Measurements from ENCODE around the gene MSRB1.
"Not testable (repeated sequence)": the region's sequence is repeated elsewhere in the genome, so short reads cannot be mapped to it uniquely, and the experiment has no call there.

Gene MSRB1

DNA sequence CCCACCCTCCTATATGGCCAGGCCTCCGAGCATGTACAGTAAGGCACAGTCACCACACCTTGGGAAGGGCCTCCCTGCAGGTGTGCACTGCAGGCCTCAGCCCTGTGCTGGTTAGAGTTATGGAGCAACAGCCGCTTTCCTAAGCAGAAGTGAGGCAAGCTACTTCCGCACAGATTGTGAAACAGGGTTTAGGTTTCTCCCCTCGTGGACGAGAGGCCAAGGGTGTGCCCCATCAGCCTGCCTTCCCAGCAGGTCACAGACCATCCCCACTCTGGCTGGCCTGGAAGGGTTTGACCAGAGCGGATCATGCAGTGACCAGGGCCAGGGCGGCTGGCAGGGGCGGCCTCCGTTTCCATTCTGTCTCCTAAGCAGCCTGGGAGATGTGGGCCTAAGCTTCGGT, 4.7 kb downstream of the MSRB1 start:
- peak; percentile 55 for DNase-seq

- no peak for DNase-seq
These were observed 6.0 kb downstream of the MSRB1 start for GRCh38 chr16:1936945-1937479.

GRCh38 chr16:1933097-1933661, 9.8 kb downstream of the MSRB1 start:
- no peak for DNase-seq

- no peak for DNase-seq
These were observed 10.7 kb downstream of the MSRB1 start for GRCh38 chr16:1932050-1933028.

DNA sequence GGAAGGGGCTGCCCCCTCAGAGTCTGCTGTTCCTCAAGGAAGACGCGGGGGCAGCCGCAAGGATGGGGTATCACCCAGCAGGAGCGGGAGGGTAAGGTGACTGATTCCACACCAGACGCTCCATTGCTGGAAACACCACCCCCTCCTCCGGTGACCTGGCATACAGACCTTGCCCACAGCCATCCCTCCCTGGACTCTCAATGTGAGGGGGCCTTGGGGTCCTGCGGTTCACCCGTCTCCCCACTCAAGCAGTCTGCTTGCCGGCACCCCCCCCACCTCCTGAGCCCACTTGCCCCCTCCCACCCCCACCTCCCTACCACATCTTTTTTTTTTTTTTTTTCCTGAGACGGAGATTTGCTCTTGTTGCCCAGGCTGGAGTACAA, 12.7 kb downstream of the MSRB1 start:
- no peak for DNase-seq

- DNase-seq, result peak; percentile 88
These were observed 13.2 kb downstream of the MSRB1 start for GRCh38 chr16:1929578-1930337.

- no peak for DNase-seq
These were observed 13.9 kb downstream of the MSRB1 start for GRCh38 chr16:1929105-1929504.

- DNase-seq, result no peak
These were observed 16.7 kb downstream of the MSRB1 start for GRCh38 chr16:1926271-1926670.

DNA sequence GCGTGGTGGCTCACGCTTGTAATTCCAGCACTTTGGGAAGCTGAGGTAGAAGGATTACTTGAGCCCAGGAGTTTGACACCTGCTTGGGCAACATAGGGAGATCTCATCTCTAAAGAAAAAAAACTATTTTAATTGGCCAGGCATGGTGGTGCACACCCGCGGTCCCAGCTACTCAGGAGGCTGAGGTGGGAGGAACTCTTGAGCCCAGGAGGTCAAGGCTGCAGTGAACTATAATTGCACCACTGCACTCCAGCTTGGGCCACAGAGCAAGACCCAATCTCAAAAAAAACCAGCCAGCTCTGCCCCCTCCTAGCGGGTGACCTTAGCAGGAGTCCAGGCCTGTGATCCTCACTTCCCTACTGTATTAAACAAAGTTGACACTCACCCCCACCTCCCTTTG, 18.9 kb downstream of the MSRB1 start:
- DNase-seq, result no peak

DNA sequence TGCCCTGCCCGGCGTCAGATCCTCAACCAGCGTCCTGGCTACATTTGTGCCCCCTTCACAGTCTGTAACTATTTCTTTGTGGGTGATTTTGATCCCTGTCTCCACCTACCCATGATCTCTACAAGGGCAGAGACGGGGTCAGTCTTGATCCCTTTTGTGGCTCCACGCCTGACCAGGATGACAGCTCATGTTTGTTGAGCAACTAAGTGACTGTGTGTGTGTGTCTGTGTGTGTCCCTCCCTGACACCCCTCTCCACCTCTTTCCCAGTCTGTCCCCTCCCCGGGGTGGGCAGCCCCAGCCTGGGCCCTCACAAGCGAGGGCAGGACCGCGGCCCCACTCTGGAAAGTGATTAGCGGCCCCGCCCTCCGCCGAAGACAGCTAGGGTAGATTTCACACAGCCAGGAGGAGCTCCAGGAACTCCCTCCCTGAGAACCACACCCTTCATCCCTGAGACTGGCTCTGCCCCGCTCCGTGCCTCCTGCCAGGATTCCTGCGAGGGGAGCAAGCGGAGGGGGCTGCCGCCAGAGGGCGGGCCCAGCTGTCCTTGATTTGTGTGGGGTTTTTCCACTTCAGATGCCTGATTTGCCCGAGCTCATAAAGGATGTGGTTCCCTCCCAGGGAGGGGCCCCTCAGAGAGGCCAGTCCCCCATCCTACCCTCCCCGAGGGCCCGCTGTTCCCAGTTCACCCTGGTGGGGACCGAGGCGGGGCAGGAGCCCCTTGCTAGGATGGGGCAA, 19.5 kb downstream of the MSRB1 start:
- no peak for DNase-seq

- DNase-seq, result no peak
These were observed 20.6 kb downstream of the MSRB1 start for GRCh38 chr16:1922357-1922756.

GRCh38 chr16:1920727-1921171, 22.2 kb downstream of the MSRB1 start:
- DNase-seq, result no peak

DNA sequence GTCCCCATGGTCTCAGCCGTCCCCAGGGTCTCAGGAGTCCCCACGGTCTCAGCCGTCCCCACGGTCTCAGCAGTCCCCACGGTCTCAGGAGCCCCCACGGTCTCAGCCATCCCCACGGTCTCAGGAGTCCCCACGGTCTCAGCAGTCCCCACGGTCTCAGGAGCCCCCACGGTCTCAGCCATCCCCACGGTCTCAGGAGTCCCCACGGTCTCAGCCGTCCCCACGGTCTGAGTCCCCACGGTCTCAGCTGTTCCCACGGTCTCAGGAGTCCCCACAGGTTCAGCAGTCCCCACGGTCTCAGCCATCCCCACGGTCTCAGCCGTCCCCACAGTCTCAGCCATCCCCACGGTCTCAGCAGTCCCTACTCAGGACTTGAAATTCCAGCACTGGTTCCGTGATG, 22.9 kb downstream of the MSRB1 start:
- not testable (repeated sequence) for DNase-seq

GRCh38 chr16:1919327-1919998, 23.5 kb downstream of the MSRB1 start:
- DNase-seq, result no peak

GRCh38 chr16:1918351-1919326, 24.4 kb downstream of the MSRB1 start, which contains the start of gene HS3ST6:
Gene HS3ST6 (minus strand): TSS chr16:1918415. CDS start chr16:1918323, 92 bp downstream.
- DNase-seq, result no peak

DNA sequence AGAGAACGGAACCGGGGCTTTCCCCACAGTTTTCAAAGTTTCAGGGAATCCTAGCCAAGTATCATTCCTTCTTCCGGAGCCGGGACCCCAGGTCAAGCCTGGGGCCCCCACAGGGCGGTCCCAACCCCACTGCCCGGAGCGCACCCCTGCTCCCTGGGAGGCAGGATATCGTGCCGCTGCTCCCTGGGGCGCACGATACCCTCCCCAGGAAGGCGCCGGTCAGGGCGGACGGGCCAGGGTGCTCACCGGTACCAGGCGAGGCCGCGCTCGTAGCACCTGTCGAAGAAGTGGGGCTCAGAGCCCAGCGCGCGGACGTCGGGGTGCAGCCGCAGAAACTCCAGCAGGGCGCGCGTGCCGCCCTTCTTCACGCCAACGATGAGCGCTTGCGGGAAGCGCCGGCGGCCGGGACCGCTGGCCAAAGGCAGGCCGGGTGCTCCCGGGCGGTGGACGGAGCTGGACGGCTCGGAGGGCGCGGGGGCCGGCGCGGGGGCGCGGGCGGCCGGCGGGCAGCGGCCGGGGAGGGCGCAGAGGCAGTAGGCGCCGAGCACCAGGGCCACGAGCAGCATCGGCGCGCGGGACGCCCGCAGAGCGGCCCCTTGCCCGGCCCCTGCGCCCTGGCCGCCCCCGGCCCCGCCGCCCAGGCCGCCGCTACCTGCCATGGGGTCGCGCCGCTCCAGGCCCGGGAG, 25.2 kb downstream of the MSRB1 start:
- DNase-seq, result no peak

GRCh38 chr16:1917056-1917664, 25.8 kb downstream of the MSRB1 start:
- DNase-seq, result no peak

- DNase-seq, result no peak
These were observed 26.4 kb downstream of the MSRB1 start for GRCh38 chr16:1916640-1916990.
